ENCODE measurements around the gene CPT1B.
"Not testable (repeated sequence)": the region's sequence is repeated elsewhere in the genome, so short reads cannot be mapped to it uniquely, and the experiment has no call there.

Gene CPT1B

GRCh38 chr22:50608058-50608840, 30.0 kb upstream of the CPT1B start:
- H3K36me3 ChIP-seq (replicated peaks in 1 of 2; ENCODE audit: control insufficient read depth in 2 of 2, insufficient read depth in 2 of 2, low read length in 2 of 2) = peaks cover 0 to 34% of the 10 kb centered on the region in 2 donors
- not testable (repeated sequence) for H2BK5ac ChIP-seq (ENCODE audit: low read length); H3K27me3 ChIP-seq (ENCODE audit: control insufficient read depth in 3 of 3, insufficient read depth in 3 of 3, low read depth in 1 of 3, low read length in 3 of 3); DNase-seq (ENCODE audit: low spot score); H3K79me1 ChIP-seq (ENCODE audit: low read depth, low read length); H3K14ac ChIP-seq (ENCODE audit: low read length); H3K9me3 ChIP-seq (replicated peaks in 1 of 2; ENCODE audit: control insufficient read depth in 2 of 2, insufficient read depth in 1 of 2, low read depth in 1 of 2, low read length in 2 of 2); H3K4me1 ChIP-seq (ENCODE audit: control insufficient read depth in 2 of 2, insufficient read depth in 1 of 2, low read depth in 1 of 2, low read length in 2 of 2); H3K27ac ChIP-seq (replicated peaks; ENCODE audit: low read length); H3K4me2 ChIP-seq (ENCODE audit: insufficient read depth, low read length, poor library complexity, severe bottlenecking); H2BK12ac ChIP-seq (ENCODE audit: low read length); H4K91ac ChIP-seq (ENCODE audit: low read depth, low read length, poor library complexity); H4K8ac ChIP-seq (ENCODE audit: low read depth, low read length); H3K4me3 ChIP-seq (ENCODE audit: low read length in 2 of 2); H2AK5ac ChIP-seq (ENCODE audit: low read depth, low read length); H3K18ac ChIP-seq (ENCODE audit: low read length); H3K4ac ChIP-seq (ENCODE audit: low read length); H2AFZ ChIP-seq (ENCODE audit: low read length); H2BK120ac ChIP-seq (ENCODE audit: low read depth, low read length)
- H3K9ac ChIP-seq (ENCODE audit: low read depth, low read length, poor library complexity) = peak overlapping the region; percentile 21
- WGBS, 2 donors (ENCODE audit: extremely low coverage in 2 of 2, insufficient read length in 2 of 2, insufficient replicate concordance in 1 of 2) = no CpG with 5 or more reads among the region's 39 CpGs
- peak overlapping the region; percentile 67 for H2BK15ac ChIP-seq (ENCODE audit: low read length)
- peak overlapping the region; percentile 34 for H3K23ac ChIP-seq (ENCODE audit: low read depth, low read length, poor library complexity)

GRCh38 chr22:50607659-50608020, 29.4 kb upstream of the CPT1B start:
- no peak overlapping the region for H3K14ac ChIP-seq (ENCODE audit: low read length)
- H2AFZ ChIP-seq (ENCODE audit: low read length) = no peak overlapping the region
- peaks cover 0 to 34% of the 10 kb centered on the region in 2 donors for H3K36me3 ChIP-seq (replicated peaks in 1 of 2; ENCODE audit: control insufficient read depth in 2 of 2, insufficient read depth in 2 of 2, low read length in 2 of 2)
- peak overlapping the region; percentile 55 for H3K23ac ChIP-seq (ENCODE audit: low read depth, low read length, poor library complexity)
- H4K8ac ChIP-seq (ENCODE audit: low read depth, low read length) = no peak overlapping the region
- H2BK5ac ChIP-seq (ENCODE audit: low read length) = no peak overlapping the region
- H3K4me2 ChIP-seq (ENCODE audit: insufficient read depth, low read length, poor library complexity, severe bottlenecking) = no peak overlapping the region
- H3K4me1 ChIP-seq (ENCODE audit: control insufficient read depth in 2 of 2, insufficient read depth in 1 of 2, low read depth in 1 of 2, low read length in 2 of 2) = peaks cover 0 to 2% of the 10 kb centered on the region in 2 donors
- WGBS, 2 donors (ENCODE audit: extremely low coverage in 2 of 2, insufficient read length in 2 of 2, insufficient replicate concordance in 1 of 2) = no CpG with 5 or more reads among the region's 6 CpGs
- peak overlapping the region; percentile 28 for H2AK5ac ChIP-seq (ENCODE audit: low read depth, low read length)
- H3K18ac ChIP-seq (ENCODE audit: low read length) = no peak overlapping the region
- H2BK15ac ChIP-seq (ENCODE audit: low read length) = peak overlapping the region; percentile 67
- H3K9me3 ChIP-seq (replicated peaks in 1 of 2; ENCODE audit: control insufficient read depth in 2 of 2, insufficient read depth in 1 of 2, low read depth in 1 of 2, low read length in 2 of 2) = no peaks in the 10 kb centered on the region
- no peak overlapping the region for H2BK120ac ChIP-seq (ENCODE audit: low read depth, low read length)
- H3K27me3 ChIP-seq (ENCODE audit: control insufficient read depth in 3 of 3, insufficient read depth in 3 of 3, low read depth in 1 of 3, low read length in 3 of 3) = peaks cover 0 to 9% (median 0%) of the 10 kb centered on the region in 3 experiments
- no peak for DNase-seq (ENCODE audit: low spot score)
- H3K27ac ChIP-seq (replicated peaks; ENCODE audit: low read length) = no peak overlapping the region
- H2BK12ac ChIP-seq (ENCODE audit: low read length) = no peak overlapping the region
- H3K4me3 ChIP-seq (ENCODE audit: low read length in 2 of 2) = no peak overlapping the region
- H3K4ac ChIP-seq (ENCODE audit: low read length) = no peak overlapping the region
- H4K91ac ChIP-seq (ENCODE audit: low read depth, low read length, poor library complexity) = no peak overlapping the region
- H3K79me1 ChIP-seq (ENCODE audit: low read depth, low read length) = no peaks in the 10 kb centered on the region
- peak overlapping the region; percentile 21 for H3K9ac ChIP-seq (ENCODE audit: low read depth, low read length, poor library complexity)

GRCh38 chr22:50606946-50607658, 28.9 kb upstream of the CPT1B start:
- DNase-seq (ENCODE audit: low spot score) = no peak
- peaks cover 0 to 2% of the 10 kb centered on the region in 2 donors for H3K4me1 ChIP-seq (ENCODE audit: control insufficient read depth in 2 of 2, insufficient read depth in 1 of 2, low read depth in 1 of 2, low read length in 2 of 2)
- no peak overlapping the region for H3K4me3 ChIP-seq (ENCODE audit: low read length in 2 of 2)
- H2BK15ac ChIP-seq (ENCODE audit: low read length) = no peak overlapping the region
- H3K36me3 ChIP-seq (replicated peaks in 1 of 2; ENCODE audit: control insufficient read depth in 2 of 2, insufficient read depth in 2 of 2, low read length in 2 of 2) = peaks cover 0 to 34% of the 10 kb centered on the region in 2 donors
- H4K8ac ChIP-seq (ENCODE audit: low read depth, low read length) = no peak overlapping the region
- no peak overlapping the region for H2BK5ac ChIP-seq (ENCODE audit: low read length)
- H3K79me1 ChIP-seq (ENCODE audit: low read depth, low read length) = no peaks in the 10 kb centered on the region
- H2BK120ac ChIP-seq (ENCODE audit: low read depth, low read length) = peak overlapping the region; percentile 61
- peak overlapping the region; percentile 37 for H2AK5ac ChIP-seq (ENCODE audit: low read depth, low read length)
- H3K27me3 ChIP-seq (ENCODE audit: control insufficient read depth in 3 of 3, insufficient read depth in 3 of 3, low read depth in 1 of 3, low read length in 3 of 3) = peaks cover 0 to 7% (median 0%) of the 10 kb centered on the region in 3 experiments
- H3K18ac ChIP-seq (ENCODE audit: low read length) = no peak overlapping the region
- no CpG with 5 or more reads among the region's 18 CpGs for WGBS, 2 donors (ENCODE audit: extremely low coverage in 2 of 2, insufficient read length in 2 of 2, insufficient replicate concordance in 1 of 2)
- peak overlapping the region; percentile 53 for H3K4ac ChIP-seq (ENCODE audit: low read length)
- H3K9ac ChIP-seq (ENCODE audit: low read depth, low read length, poor library complexity) = no peak overlapping the region
- H2AFZ ChIP-seq (ENCODE audit: low read length) = no peak overlapping the region
- peak overlapping the region; percentile 11 for H3K4me2 ChIP-seq (ENCODE audit: insufficient read depth, low read length, poor library complexity, severe bottlenecking)
- H3K9me3 ChIP-seq (replicated peaks in 1 of 2; ENCODE audit: control insufficient read depth in 2 of 2, insufficient read depth in 1 of 2, low read depth in 1 of 2, low read length in 2 of 2) = no peaks in the 10 kb centered on the region
- peak overlapping the region; percentile 55 for H3K23ac ChIP-seq (ENCODE audit: low read depth, low read length, poor library complexity)
- no peak overlapping the region for H3K14ac ChIP-seq (ENCODE audit: low read length)
- no peak overlapping the region for H4K91ac ChIP-seq (ENCODE audit: low read depth, low read length, poor library complexity)
- H2BK12ac ChIP-seq (ENCODE audit: low read length) = no peak overlapping the region
- H3K27ac ChIP-seq (replicated peaks; ENCODE audit: low read length) = no peak overlapping the region
